Progenitor cell of endocrine pancreas (in vitro differentiated cells): ENCODE results near the gene GLUL. TPM values are rescaled to one million over a fixed set of nuclear protein-coding genes. Genes with fewer than 3 reads are reported as not detected.
"Not testable (repeated sequence)": the region's sequence is repeated elsewhere in the genome, so short reads cannot be mapped to it uniquely, and the experiment has no call there.

Source experiments
- DNase-seq: peaks from one replicate; pipeline ENCODE4 v3.0.0; 2021; ENCODE audit warnings: low spot score; ENCODE audit not compliant: unreplicated experiment
- H3K27ac Mint-ChIP-seq: 2 replicates; pipeline ENCODE4 v1.8.0; 2021; ENCODE audit warnings: mild to moderate bottlenecking, moderate library complexity, mixed read lengths
- H3K27me3 Mint-ChIP-seq: 2 replicates; pipeline ENCODE4 v1.8.0; 2021; ENCODE audit warnings: mixed read lengths
- H3K36me3 Mint-ChIP-seq: 2 replicates; pipeline ENCODE4 v1.8.0; 2022; ENCODE audit warnings: mixed read lengths; ENCODE audit not compliant: insufficient read depth
- H3K4me1 Mint-ChIP-seq: 2 replicates; pipeline ENCODE4 v1.8.0; 2021; ENCODE audit warnings: low read depth, mixed read lengths
- H3K4me3 Mint-ChIP-seq: 2 replicates; pipeline ENCODE4 v1.8.0; 2021; ENCODE audit warnings: low read depth, mild to moderate bottlenecking, moderate library complexity, mixed read lengths
- H3K9me3 Mint-ChIP-seq: 2 replicates; pipeline ENCODE4 v1.8.0; 2021; ENCODE audit warnings: low read depth, mixed read lengths
- total RNA-seq: library from RNA; stranded (reverse); gene quantifications from 2 replicates; pipeline ENCODE4 v1.2.1, GENCODE V29; 2021
- TF ChIP-seq, protein P1 (sequence below): fragments of 200-600 bp; sonication (generic); IDR thresholded peaks from one replicate; pipeline ENCODE4 v1.5.0; 2021; ENCODE audit warnings: antibody characterized with exemption, mild to moderate bottlenecking; ENCODE audit not compliant: unreplicated experiment

GLUL gene
- total RNA-seq, 1 donor from 2014 or later: 734 TPM

- Mint-ChIP-seq H3K4me3 (no peak overlapping the region), H3K27ac (no peak overlapping the region)
- no peak for DNase-seq
Observed at GRCh38 chr1:182339684-182340083, 51.9 kb downstream of the GLUL start.

GRCh38 chr1:182338806-182339370, 52.7 kb downstream of the GLUL start:
- Mint-ChIP-seq H3K36me3 (no peaks in the 10 kb centered on the region), H3K4me1 (peaks cover 8% of the 10 kb centered on the region), H3K4me3 (no peak overlapping the region), H3K9me3 (no peaks in the 10 kb centered on the region), H3K27me3 (peaks cover 5% of the 10 kb centered on the region), H3K27ac (no peak overlapping the region)
- TF ChIP-seq, protein P1, sequence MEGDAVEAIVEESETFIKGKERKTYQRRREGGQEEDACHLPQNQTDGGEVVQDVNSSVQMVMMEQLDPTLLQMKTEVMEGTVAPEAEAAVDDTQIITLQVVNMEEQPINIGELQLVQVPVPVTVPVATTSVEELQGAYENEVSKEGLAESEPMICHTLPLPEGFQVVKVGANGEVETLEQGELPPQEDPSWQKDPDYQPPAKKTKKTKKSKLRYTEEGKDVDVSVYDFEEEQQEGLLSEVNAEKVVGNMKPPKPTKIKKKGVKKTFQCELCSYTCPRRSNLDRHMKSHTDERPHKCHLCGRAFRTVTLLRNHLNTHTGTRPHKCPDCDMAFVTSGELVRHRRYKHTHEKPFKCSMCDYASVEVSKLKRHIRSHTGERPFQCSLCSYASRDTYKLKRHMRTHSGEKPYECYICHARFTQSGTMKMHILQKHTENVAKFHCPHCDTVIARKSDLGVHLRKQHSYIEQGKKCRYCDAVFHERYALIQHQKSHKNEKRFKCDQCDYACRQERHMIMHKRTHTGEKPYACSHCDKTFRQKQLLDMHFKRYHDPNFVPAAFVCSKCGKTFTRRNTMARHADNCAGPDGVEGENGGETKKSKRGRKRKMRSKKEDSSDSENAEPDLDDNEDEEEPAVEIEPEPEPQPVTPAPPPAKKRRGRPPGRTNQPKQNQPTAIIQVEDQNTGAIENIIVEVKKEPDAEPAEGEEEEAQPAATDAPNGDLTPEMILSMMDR: no peak
- no peak for DNase-seq

More at GRCh38 chr1:182339684-182340083, 51.9 kb downstream of the GLUL start:
- Mint-ChIP-seq H3K27me3 (peaks cover 5% of the 10 kb centered on the region), H3K4me1 (peaks cover 6% of the 10 kb centered on the region), H3K36me3 (no peaks in the 10 kb centered on the region), H3K9me3 (no peaks in the 10 kb centered on the region)
- TF ChIP-seq, protein P1: no peak

GRCh38 chr1:182337736-182338571, 53.6 kb downstream of the GLUL start:
- Mint-ChIP-seq H3K27ac (no peak overlapping the region), H3K36me3 (no peaks in the 10 kb centered on the region), H3K27me3 (peaks cover 5% of the 10 kb centered on the region), H3K4me1 (peaks cover 8% of the 10 kb centered on the region), H3K9me3 (no peaks in the 10 kb centered on the region), H3K4me3 (no peak overlapping the region)
- DNase-seq: no peak
- TF ChIP-seq, protein P1: no peak

- Mint-ChIP-seq H3K27me3 (peaks cover 5% of the 10 kb centered on the region), H3K9me3 (no peaks in the 10 kb centered on the region), H3K4me1 (peaks cover 8% of the 10 kb centered on the region), H3K4me3 (no peak overlapping the region), H3K27ac (no peak overlapping the region), H3K36me3 (no peaks in the 10 kb centered on the region)
- TF ChIP-seq, protein P1: no peak
- DNase-seq: no peak
Observed at GRCh38 chr1:182335771-182336566, 55.6 kb downstream of the GLUL start.

- H3K27me3 Mint-ChIP-seq, H3K4me1 Mint-ChIP-seq: not testable (repeated sequence)
Observed at GRCh38 chr1:182333071-182333571, 58.5 kb downstream of the GLUL start.

More at GRCh38 chr1:182333071-182333571, 58.5 kb downstream of the GLUL start:
- not testable (repeated sequence) for H3K36me3 Mint-ChIP-seq, DNase-seq, H3K27ac Mint-ChIP-seq, H3K9me3 Mint-ChIP-seq, H3K4me3 Mint-ChIP-seq
